Measurements from ENCODE around the gene KCNJ6. TPM values are rescaled to one million over a fixed set of nuclear protein-coding genes. Genes with fewer than 3 reads are reported as not detected.

The KCNJ6 gene
- total RNA-seq, 1 experiment from 2014 or later = not detected

DNA sequence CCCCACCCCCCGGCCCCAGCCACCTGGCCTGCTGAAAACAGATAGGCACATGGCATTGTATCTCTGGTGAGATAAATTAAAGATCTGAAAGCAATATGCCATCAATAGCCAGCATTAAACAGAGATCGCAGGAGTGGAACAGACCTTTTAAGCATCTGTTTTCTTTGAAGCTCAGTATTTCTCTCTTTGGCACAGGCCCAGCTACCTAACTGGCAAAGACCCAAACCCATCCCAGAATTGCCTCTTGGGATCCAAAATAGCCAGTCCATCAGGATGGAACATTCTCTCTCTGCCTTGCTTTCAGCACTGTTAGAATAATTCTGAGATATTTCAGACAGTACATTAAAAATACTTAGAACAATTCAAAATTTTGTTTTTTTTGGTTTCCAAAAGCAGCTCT lies 46.0 kb downstream of the KCNJ6 start:
- Histone ChIP-seq H3K36me3 (ENCODE audit: control insufficient read depth in 1 of 2, insufficient read depth in 2 of 2, low read length in 2 of 2) (no peaks in the 10 kb centered on the region), H3K27ac (ENCODE audit: low read depth, low read length) (no peak overlapping the region), H3K4me1 (ENCODE audit: control insufficient read depth in 1 of 2, insufficient read depth in 2 of 2, low read length in 2 of 2) (no peaks in the 10 kb centered on the region), H3K9ac (ENCODE audit: low read length) (no peak overlapping the region), H3K4me2 (ENCODE audit: low read length) (no peak overlapping the region), H3K9me2 (ENCODE audit: insufficient read depth) (no peaks in the 10 kb centered on the region), H3K79me2 (ENCODE audit: insufficient read depth, low read length) (no peaks in the 10 kb centered on the region), H4K20me1 (ENCODE audit: insufficient read depth) (no peaks in the 10 kb centered on the region), H3K9me3 (ENCODE audit: control insufficient read depth in 1 of 2, insufficient read depth in 1 of 2, low read depth in 1 of 2, low read length in 2 of 2) (0 out of 4 replicates have a peak, but pooled peaks cover 0 to 4% of the 10 kb centered on the region in 2 experiments), H3K4me3 (replicated peaks in 1 of 2; ENCODE audit: low read depth in 1 of 2, low read length in 2 of 2) (no peak overlapping the region), H3K27me3 (ENCODE audit: insufficient read depth, low read length) (no peaks in the 10 kb centered on the region), H2AFZ (ENCODE audit: low read depth, low read length, poor library complexity, severe bottlenecking) (no peak overlapping the region)
- RAD21 ChIA-PET (ENCODE audit: low non-redundant PET in 1 of 2, low total read pairs in 2 of 2, uncharacterized antibody in 2 of 2, unreplicated experiment in 2 of 2) = no interaction called here
- DNase-seq (ENCODE audit: low read depth, low spot score) (no peak), ATAC-seq (no peak)
- TF ChIP-seq CEBPB (IDR thresholded peaks at IDR 0.05; ENCODE audit: low read depth) = no peak
- TF ChIP-seq ZFX (IDR thresholded peaks at IDR 0.05) = no peak
- no peak for TF ChIP-seq ZBTB33 (IDR thresholded peaks at IDR 0.05; ENCODE audit: extremely low read depth, insufficient replicate concordance, low read length)
- TF ChIP-seq, protein P1, sequence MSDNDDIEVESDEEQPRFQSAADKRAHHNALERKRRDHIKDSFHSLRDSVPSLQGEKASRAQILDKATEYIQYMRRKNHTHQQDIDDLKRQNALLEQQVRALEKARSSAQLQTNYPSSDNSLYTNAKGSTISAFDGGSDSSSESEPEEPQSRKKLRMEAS (IDR thresholded peaks at IDR 0.05) = no peak
- no peak for TF ChIP-seq RAD21 (IDR thresholded peaks at IDR 0.05; ENCODE audit: low read depth)
- no peak for TF ChIP-seq EZH2phosphoT487 (IDR thresholded peaks at IDR 0.05; ENCODE audit: borderline replicate concordance)
- TF ChIP-seq FOSL1 (IDR thresholded peaks at IDR 0.05; ENCODE audit: low read depth) = no peak
- TF ChIP-seq TCF7L2 (IDR thresholded peaks at IDR 0.05; ENCODE audit: borderline replicate concordance, extremely low read depth, insufficient read depth, insufficient read length) = no peak
- TF ChIP-seq SP1 (IDR thresholded peaks at IDR 0.05; ENCODE audit: low read depth) = no peak
- TF ChIP-seq ZNF274 (IDR thresholded peaks at IDR 0.05; ENCODE audit: low read depth, low read length) = no peak
- TF ChIP-seq JUND (IDR thresholded peaks at IDR 0.05) = no peak
- TF ChIP-seq EGR1 (IDR thresholded peaks at IDR 0.05; ENCODE audit: low read depth) = no peak
- CTCF ChIA-PET = no interaction called here
- no TSS peak for BruUV-seq (replicated peaks)
- intact Hi-C loops (cut with micrococcal nuclease) = no loop called here
- POLR2A ChIA-PET = no interaction called here

All from HCT116 (cell line).